Gastroesophageal sphincter (tissue), 3 donors: ENCODE data around the gene GRK4.

Experiments used
- EP300 ChIP-seq: sonication (generic); formaldehyde crosslinking; IDR thresholded peaks from one replicate; pipeline ENCODE4 v1.6.1; 2017; ENCODE audit warnings: antibody characterized with exemption, mild to moderate bottlenecking
- POLR2A ChIP-seq, 2 donors: fragments of 450-650 bp; IDR thresholded peaks; one replicate each; pipeline ENCODE4 v1.6.1; 2017; ENCODE audit warnings: antibody characterized with exemption in 2 of 2, mild to moderate bottlenecking in 2 of 2, moderate library complexity in 1 of 2
- POLR2AphosphoS5 ChIP-seq: sonication (generic); formaldehyde crosslinking; IDR thresholded peaks from one replicate; pipeline ENCODE4 v1.6.1; 2017; ENCODE audit warnings: antibody characterized with exemption
- TF ChIP-seq, protein P1 (sequence below), 4 experiments: fragments of 200-600 bp in 2 of 4; fragments of 450-650 bp in 2 of 4; sonication (generic) in 1 of 4; IDR thresholded peaks; one replicate each; pipeline ENCODE4 v1.5.1; 2017 to 2019; ENCODE audit warnings: antibody characterized with exemption in 4 of 4, mild to moderate bottlenecking in 2 of 4, moderate library complexity in 2 of 4

DNA sequence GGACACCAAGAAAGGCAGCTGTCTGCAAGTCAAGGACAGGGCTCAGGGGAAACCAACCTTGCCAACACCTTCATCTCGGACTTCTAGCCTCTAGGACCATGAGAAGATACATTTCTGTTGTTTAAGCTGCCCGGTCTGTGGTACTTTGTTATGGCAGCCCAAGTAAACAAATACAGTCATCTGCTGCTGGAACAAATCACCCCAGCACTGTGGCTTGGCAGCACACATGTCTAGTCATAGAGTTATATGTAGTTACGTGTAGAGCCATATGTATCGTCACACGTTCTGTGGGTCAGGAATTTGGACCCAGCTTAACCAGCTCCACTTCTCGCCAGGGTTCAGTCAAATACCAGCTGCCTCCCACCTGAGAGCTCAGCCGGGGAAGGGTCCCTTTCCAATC is 108.4 kb downstream of the GRK4 start:
- TF ChIP-seq POLR2A (IDR thresholded peaks at IDR 0.05) (no peak), EP300 (no peak), POLR2AphosphoS5 (no peak)
- TF ChIP-seq, protein P1, sequence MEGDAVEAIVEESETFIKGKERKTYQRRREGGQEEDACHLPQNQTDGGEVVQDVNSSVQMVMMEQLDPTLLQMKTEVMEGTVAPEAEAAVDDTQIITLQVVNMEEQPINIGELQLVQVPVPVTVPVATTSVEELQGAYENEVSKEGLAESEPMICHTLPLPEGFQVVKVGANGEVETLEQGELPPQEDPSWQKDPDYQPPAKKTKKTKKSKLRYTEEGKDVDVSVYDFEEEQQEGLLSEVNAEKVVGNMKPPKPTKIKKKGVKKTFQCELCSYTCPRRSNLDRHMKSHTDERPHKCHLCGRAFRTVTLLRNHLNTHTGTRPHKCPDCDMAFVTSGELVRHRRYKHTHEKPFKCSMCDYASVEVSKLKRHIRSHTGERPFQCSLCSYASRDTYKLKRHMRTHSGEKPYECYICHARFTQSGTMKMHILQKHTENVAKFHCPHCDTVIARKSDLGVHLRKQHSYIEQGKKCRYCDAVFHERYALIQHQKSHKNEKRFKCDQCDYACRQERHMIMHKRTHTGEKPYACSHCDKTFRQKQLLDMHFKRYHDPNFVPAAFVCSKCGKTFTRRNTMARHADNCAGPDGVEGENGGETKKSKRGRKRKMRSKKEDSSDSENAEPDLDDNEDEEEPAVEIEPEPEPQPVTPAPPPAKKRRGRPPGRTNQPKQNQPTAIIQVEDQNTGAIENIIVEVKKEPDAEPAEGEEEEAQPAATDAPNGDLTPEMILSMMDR (IDR thresholded peaks at IDR 0.05) = no peak
